Left lung (tissue), 14 donors: ENCODE data around the gene CP. TPM values are rescaled to one million over a fixed set of nuclear protein-coding genes. Genes with fewer than 3 reads are reported as not detected.

ENCODE experiments used
- ATAC-seq: fragments of 200-7000 bp; cut with Tn5 transposase; one replicate; pipeline ENCODE4 v1.9.1; 2020; ENCODE audit warnings: moderate library complexity
- DNase-seq, 4 donors: peaks; one replicate each; pipeline ENCODE4 v3.0.0-alpha.2; 2013 to 2020
- H3K27ac ChIP-seq, 2 donors: fragments of 200-600 bp; sonication (generic) in 1 of 2; one replicate each; pipeline versions ENCODE4 v1.5.0 to v1.8.0; 2020 to 2021
- H3K27me3 ChIP-seq, 2 donors: fragments of 200-600 bp; sonication (generic) in 1 of 2; one replicate each; pipeline versions ENCODE4 v1.5.0 to v1.8.0; 2020 to 2021
- H3K36me3 ChIP-seq, 2 donors: fragments of 200-600 bp; sonication (generic) in 1 of 2; one replicate each; pipeline versions ENCODE4 v1.5.0 to v1.8.0; 2020 to 2021
- H3K4me1 ChIP-seq, 2 donors: fragments of 200-600 bp; one replicate each; pipeline ENCODE4 v1.8.0; 2021
- H3K4me3 ChIP-seq, 2 donors: fragments of 200-600 bp; sonication (generic) in 1 of 2; one replicate each; pipeline versions ENCODE4 v1.5.0 to v1.8.0; 2020 to 2021; ENCODE audit warnings: mild to moderate bottlenecking in 1 of 2
- H3K9me3 ChIP-seq, 2 donors: fragments of 200-600 bp; sonication (generic) in 1 of 2; one replicate each; pipeline versions ENCODE4 v1.5.0 to v1.8.0; 2020 to 2021
- intact Hi-C, 2 donors: fragments of 100-400 bp; cut with DNase I; formaldehyde crosslinking; loops; one replicate each; pipeline versions ENCODE4 v1.11.2 to v1.14.2; 2022
- long read RNA-seq, 12 donors: library from polyadenylated mRNA in 2 of 12; unstranded in 2 of 12; transcript quantifications; one replicate each; pipeline ENCODE4 v2.0.0 and lab custom pipeline, GENCODE V29; 2019 to 2026
- polyA plus RNA-seq, 6 donors: library from polyadenylated mRNA; unstranded; fragments of 120-200 nt; gene quantifications; one replicate each; pipeline ENCODE4 v1.2.1, GENCODE V29; 2013; ENCODE audit not compliant: insufficient read length in 6 of 6
- total RNA-seq, 2 donors: library from RNA; stranded (reverse); fragmentation: NEBNext Ultra II Directional; extraction: Animal tissue kit (Norgen Biotek cat#: 25700); gene quantifications; one replicate each; pipeline ENCODE4 v1.2.1, GENCODE V29; 2021
- TF ChIP-seq, protein P1 (sequence below), 2 donors: fragments of 200-600 bp; sonication (generic) in 1 of 2; IDR thresholded peaks; one replicate each; pipeline versions ENCODE4 v1.5.0 to v1.8.0; 2021; ENCODE audit warnings: antibody characterized with exemption in 2 of 2
- donor health status: DM: no; HTN: yes; CAD: no.
- donor health status: DM: no; HTN: no; CAD: no.

The CP gene
- total RNA-seq (10 to 100 TPM in 1 of 2 donors, 1 to 10 TPM in 1; 5.8 to 15.4 TPM), polyA plus RNA-seq (10 to 100 TPM in 2 of 6 donors, 1 to 10 TPM in 4; 2.5 to 15.5 (median 6.7) TPM)
- long read RNA-seq, donor 1 = 0 reads
- long read RNA-seq, donor 2, partial matches to known transcripts = 49 of 49 reads
- long read RNA-seq, donor 2, other reads (novel, unspliced or antisense) = 0 of 49 reads
- long read RNA-seq, donor 3 = 0 reads
- long read RNA-seq, donor 4, partial matches to known transcripts = 1 of 1 reads
- long read RNA-seq, donor 4, other reads (novel, unspliced or antisense) = 0 of 1 reads
- long read RNA-seq, donor 5, partial matches to known transcripts = 42 of 42 reads
- long read RNA-seq, donor 5, other reads (novel, unspliced or antisense) = 0 of 42 reads
- long read RNA-seq, donor 6 = 0 reads
- long read RNA-seq, donor 7, partial matches to known transcripts = 14 of 14 reads
- long read RNA-seq, donor 7, other reads (novel, unspliced or antisense) = 0 of 14 reads
- long read RNA-seq, donor 8 = 0 reads
- long read RNA-seq, donor 9 = 0 reads
- long read RNA-seq, donor 10 = 0 reads
- long read RNA-seq, donor 11 = 0 reads
- long read RNA-seq, donor 12 = 0 reads

GRCh38 chr3:149221783-149222517, at the start of gene CP:
TSS of gene CP (minus strand) at chr3:149221829. CDS start at chr3:149221792, 37 bp downstream.
- H3K36me3 ChIP-seq = no peaks in the 10 kb centered on the region
- intact Hi-C loops = no loop called here
- ATAC-seq (peak; percentile 26), DNase-seq (no peak)
- TF ChIP-seq, protein P1, sequence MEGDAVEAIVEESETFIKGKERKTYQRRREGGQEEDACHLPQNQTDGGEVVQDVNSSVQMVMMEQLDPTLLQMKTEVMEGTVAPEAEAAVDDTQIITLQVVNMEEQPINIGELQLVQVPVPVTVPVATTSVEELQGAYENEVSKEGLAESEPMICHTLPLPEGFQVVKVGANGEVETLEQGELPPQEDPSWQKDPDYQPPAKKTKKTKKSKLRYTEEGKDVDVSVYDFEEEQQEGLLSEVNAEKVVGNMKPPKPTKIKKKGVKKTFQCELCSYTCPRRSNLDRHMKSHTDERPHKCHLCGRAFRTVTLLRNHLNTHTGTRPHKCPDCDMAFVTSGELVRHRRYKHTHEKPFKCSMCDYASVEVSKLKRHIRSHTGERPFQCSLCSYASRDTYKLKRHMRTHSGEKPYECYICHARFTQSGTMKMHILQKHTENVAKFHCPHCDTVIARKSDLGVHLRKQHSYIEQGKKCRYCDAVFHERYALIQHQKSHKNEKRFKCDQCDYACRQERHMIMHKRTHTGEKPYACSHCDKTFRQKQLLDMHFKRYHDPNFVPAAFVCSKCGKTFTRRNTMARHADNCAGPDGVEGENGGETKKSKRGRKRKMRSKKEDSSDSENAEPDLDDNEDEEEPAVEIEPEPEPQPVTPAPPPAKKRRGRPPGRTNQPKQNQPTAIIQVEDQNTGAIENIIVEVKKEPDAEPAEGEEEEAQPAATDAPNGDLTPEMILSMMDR (IDR thresholded peaks at IDR 0.05) = no peak
- H3K27ac ChIP-seq = no peak within 1 kb of the TSS
- H3K27me3 ChIP-seq = no peaks in the 10 kb centered on the region
- H3K4me3 ChIP-seq = no peak within 1 kb of the TSS
- no peaks in the 10 kb centered on the region for H3K9me3 ChIP-seq
- peaks cover 3 to 33% of the 10 kb centered on the region in 2 donors for H3K4me1 ChIP-seq

DNA sequence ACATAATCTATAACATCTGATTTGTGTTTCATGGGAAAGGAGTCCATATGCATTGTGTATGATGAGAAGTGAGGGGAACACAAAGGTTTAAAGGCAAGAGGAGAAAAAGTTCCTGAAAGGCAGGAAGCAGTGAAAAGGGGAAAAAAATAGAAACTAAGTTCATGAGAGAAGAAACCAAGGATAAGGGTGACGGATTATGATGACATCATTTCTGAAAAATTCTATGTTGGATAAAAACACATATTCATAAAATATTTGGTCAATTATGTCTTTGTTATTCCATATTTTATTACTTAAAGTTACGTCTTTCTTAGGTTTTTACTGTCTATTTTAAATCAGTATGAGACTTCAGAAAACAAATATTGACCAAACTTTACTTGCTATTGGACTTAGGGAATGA, 48.6 kb upstream of the CP start:
- intact Hi-C loops = loop anchor here in 1 of 2 donors (5.0 kb wide), 1 partner anchor 153 kb away; no protein-coding TSS in a partner anchor

DNA sequence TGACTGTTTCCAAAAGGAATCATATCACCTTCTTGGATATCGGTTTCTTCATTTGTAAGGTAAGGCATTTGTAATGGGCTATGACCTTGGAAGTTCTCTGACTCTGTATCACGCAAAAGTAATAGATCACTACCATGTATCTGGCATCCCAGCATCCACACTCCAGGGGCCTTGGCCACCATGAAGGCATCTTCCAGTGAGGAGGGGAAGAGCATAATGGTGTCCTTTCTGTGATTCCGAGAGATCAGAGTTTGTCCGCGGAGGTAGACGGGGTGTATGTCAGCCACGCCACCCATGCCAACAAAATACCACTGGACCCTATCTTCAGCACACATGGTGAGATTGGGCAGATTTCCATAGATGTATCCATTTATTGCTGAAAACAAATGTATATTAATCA, 48.1 kb upstream of the CP start:
- Histone ChIP-seq H3K4me3 (no peak overlapping the region), H3K27ac (no peak overlapping the region), H3K9me3 (no peaks in the 10 kb centered on the region), H3K27me3 (no peaks in the 10 kb centered on the region), H3K4me1 (peaks cover 0 to 9% of the 10 kb centered on the region in 2 donors), H3K36me3 (no peaks in the 10 kb centered on the region)
- ATAC-seq (no peak), DNase-seq (no peak)
- intact Hi-C loops = loop anchor here in 1 of 2 donors (5.0 kb wide), 1 partner anchor 152 kb away; no protein-coding TSS in a partner anchor
- TF ChIP-seq, protein P1 (IDR thresholded peaks at IDR 0.05) = no peak

More for the DNA sequence above, 48.6 kb upstream of the CP start:
- Histone ChIP-seq H3K4me1 (peaks cover 0 to 9% of the 10 kb centered on the region in 2 donors), H3K4me3 (no peak overlapping the region), H3K27me3 (no peaks in the 10 kb centered on the region), H3K9me3 (no peaks in the 10 kb centered on the region), H3K36me3 (no peaks in the 10 kb centered on the region), H3K27ac (no peak overlapping the region)
- DNase-seq (no peak), ATAC-seq (no peak)
- TF ChIP-seq, protein P1 (IDR thresholded peaks at IDR 0.05) = no peak

DNA sequence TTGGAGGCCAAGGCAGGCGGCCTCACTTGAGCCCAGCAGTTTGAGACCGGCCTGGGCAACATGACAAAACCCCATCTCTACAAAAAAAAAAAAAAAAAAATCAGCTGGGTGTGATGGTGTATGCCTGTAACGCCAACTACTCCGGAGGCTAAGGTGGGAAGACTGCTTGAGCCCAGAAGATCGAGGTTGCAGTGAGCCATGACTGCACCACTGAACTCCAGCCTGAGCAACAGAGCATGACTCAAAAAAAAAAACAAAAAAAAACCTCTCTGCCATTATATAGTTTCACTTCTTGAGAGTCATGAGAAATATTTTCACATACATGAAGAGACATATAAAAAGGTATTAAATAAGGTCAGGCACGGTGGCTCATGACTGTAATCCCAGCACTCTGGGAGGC, 45.9 kb upstream of the CP start:
- DNase-seq (no peak), ATAC-seq (no peak)
- Histone ChIP-seq H3K9me3 (no peaks in the 10 kb centered on the region), H3K4me1 (no peaks in the 10 kb centered on the region), H3K36me3 (no peaks in the 10 kb centered on the region), H3K4me3 (no peak overlapping the region), H3K27ac (no peak overlapping the region), H3K27me3 (no peaks in the 10 kb centered on the region)
- TF ChIP-seq, protein P1 (IDR thresholded peaks at IDR 0.05) = no peak
- intact Hi-C loops = no loop called here

DNA sequence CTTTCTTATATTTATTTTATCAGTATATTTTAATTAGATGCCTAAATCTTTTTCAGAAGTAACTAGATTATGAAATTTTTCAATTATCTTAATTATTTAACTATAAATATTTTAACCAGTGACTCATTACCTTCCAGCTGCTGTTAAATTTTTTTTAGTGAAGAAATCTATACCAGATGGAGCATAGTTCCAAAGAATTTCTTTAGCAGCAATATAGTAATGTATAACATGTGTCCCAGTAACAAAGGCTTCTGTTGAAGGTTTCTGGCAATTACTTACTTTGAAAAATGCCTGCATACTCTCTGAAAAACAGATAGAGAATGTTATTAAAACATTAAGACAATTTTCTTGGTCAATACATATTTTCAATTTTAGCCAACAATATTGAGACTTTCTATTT, 45.1 kb upstream of the CP start:
- ATAC-seq (no peak), DNase-seq (no peak)
- no peaks in the 10 kb centered on the region for H3K9me3 ChIP-seq
- TF ChIP-seq, protein P1 (IDR thresholded peaks at IDR 0.05) = no peak
- H3K4me1 ChIP-seq = no peaks in the 10 kb centered on the region
- intact Hi-C loops = no loop called here
- H3K36me3 ChIP-seq = no peaks in the 10 kb centered on the region
- H3K4me3 ChIP-seq = no peak overlapping the region
- no peak overlapping the region for H3K27ac ChIP-seq
- no peaks in the 10 kb centered on the region for H3K27me3 ChIP-seq
